Activated B cell treated with CpG ODN at 0.5 μM for 24 hours (primary cell): Measurements from ENCODE around the gene CEP104. TPM values are rescaled to one million over a fixed set of nuclear protein-coding genes. Genes with fewer than 3 reads are reported as not detected.

Experiments
- total RNA-seq: library from RNA; stranded (reverse); gene quantifications from 2 replicates; pipeline ENCODE4 v1.2.3, GENCODE V29; 2022

Gene CEP104
- total RNA-seq, 1 donor from 2014 or later, result 45.1 TPM

Other genes with a start within 250 kb of the CEP104 start
- gene MEGF6, start 245.7 kb downstream of the CEP104 start, total RNA-seq, result 8.5 and 10.9 TPM in 2 replicates
- gene TPRG1L, start 232.2 kb downstream of the CEP104 start, total RNA-seq, result 26.5 and 27.0 TPM in 2 replicates
- gene WRAP73, start 207.1 kb downstream of the CEP104 start, total RNA-seq, result 27.0 and 30.1 TPM in 2 replicates
- 2.1 and 2.6 TPM in 2 replicates for gene TP73, start 204.7 kb downstream of the CEP104 start, total RNA-seq
- gene CCDC27, start 104.8 kb downstream of the CEP104 start, total RNA-seq, result not detected in 2 replicates
- gene SMIM1, start 84.5 kb downstream of the CEP104 start, total RNA-seq, result 2.8 and 3.8 TPM in 2 replicates
- 40.3 and 43.3 TPM in 2 replicates for gene LRRC47, start 60.7 kb downstream of the CEP104 start, total RNA-seq
- gene DFFB, start 265 bp upstream of the CEP104 start, total RNA-seq, result 9.3 and 10.5 TPM in 2 replicates
- 26.2 and 27.5 TPM in 2 replicates for gene C1orf174, start 43.1 kb upstream of the CEP104 start, total RNA-seq